Nephron (organoid): ENCODE data around the gene RPL37A.
A peak's percentile ranks its signal among the peaks of the same experiment; 100 is the strongest.

Source experiments
- H3K27ac Mint-ChIP-seq, 3 experiments: 2 replicates each; pipeline ENCODE4 v1.8.0; 2020; ENCODE audit warnings: mixed read lengths in 3 of 3, mild to moderate bottlenecking in 2 of 3, moderate library complexity in 1 of 3
- H3K27me3 Mint-ChIP-seq: 2 replicates; pipeline ENCODE4 v1.8.0; 2021; ENCODE audit warnings: low read depth, mild to moderate bottlenecking, moderate library complexity, mixed read lengths
- H3K36me3 Mint-ChIP-seq: 2 replicates; pipeline ENCODE4 v1.8.0; 2020; ENCODE audit warnings: low read depth, mixed read lengths
- H3K4me1 Mint-ChIP-seq: 2 replicates; pipeline ENCODE4 v1.8.0; 2020; ENCODE audit warnings: mixed read lengths
- H3K4me3 Mint-ChIP-seq, 3 experiments: 2 replicates each; pipeline ENCODE4 v1.8.0; 2020; ENCODE audit warnings: mild to moderate bottlenecking in 3 of 3, mixed read lengths in 3 of 3, moderate library complexity in 2 of 3
- H3K9me3 Mint-ChIP-seq: 2 replicates; pipeline ENCODE4 v1.8.0; 2020; ENCODE audit warnings: mixed read lengths
- TF ChIP-seq, protein P1 (sequence below), 3 experiments: fragments of 200-600 bp; sonication (generic); IDR thresholded peaks; one replicate each; pipeline ENCODE4 v1.5.0; 2021; ENCODE audit warnings: antibody characterized with exemption in 3 of 3; ENCODE audit not compliant: unreplicated experiment in 3 of 3

Gene RPL37A

DNA sequence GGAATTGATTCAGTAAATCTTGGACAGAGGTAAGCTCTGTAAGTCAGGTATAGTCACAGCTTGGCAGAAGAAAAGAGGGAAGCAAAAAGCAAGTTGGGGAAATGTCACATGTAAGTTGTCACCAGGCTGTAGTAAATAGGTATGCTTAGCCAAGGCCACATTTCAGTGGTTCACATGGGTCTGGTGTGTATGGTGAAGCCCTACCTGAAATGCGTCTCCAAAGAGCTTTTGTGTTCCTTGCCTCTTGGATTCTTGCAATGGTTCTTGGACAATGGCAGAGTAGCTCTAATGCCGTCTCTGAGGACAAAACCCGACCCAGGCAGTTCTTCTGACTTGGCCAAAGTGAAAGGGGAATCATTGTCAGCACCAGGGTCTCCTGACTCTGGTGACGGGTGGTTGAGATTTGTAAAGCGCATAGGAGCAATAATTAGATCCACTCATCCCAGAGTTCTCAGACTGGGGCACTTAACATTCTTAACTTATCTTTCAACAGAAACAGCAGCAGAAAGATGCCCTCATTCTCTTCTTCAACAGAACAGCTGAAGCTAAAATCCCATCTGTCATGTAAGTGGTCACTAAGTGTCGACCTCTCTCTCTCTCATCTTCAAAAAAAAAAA lies 34.4 kb upstream of the RPL37A start:
- H3K27me3 Mint-ChIP-seq, result no peaks in the 10 kb centered on the region
- no peak overlapping the region for H3K4me3 Mint-ChIP-seq
- TF ChIP-seq, protein P1, sequence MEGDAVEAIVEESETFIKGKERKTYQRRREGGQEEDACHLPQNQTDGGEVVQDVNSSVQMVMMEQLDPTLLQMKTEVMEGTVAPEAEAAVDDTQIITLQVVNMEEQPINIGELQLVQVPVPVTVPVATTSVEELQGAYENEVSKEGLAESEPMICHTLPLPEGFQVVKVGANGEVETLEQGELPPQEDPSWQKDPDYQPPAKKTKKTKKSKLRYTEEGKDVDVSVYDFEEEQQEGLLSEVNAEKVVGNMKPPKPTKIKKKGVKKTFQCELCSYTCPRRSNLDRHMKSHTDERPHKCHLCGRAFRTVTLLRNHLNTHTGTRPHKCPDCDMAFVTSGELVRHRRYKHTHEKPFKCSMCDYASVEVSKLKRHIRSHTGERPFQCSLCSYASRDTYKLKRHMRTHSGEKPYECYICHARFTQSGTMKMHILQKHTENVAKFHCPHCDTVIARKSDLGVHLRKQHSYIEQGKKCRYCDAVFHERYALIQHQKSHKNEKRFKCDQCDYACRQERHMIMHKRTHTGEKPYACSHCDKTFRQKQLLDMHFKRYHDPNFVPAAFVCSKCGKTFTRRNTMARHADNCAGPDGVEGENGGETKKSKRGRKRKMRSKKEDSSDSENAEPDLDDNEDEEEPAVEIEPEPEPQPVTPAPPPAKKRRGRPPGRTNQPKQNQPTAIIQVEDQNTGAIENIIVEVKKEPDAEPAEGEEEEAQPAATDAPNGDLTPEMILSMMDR (IDR thresholded peaks at IDR 0.05; ENCODE audit: unreplicated experiment in 3 of 3), result no peak
- peaks cover 11% of the 10 kb centered on the region for H3K4me1 Mint-ChIP-seq
- H3K9me3 Mint-ChIP-seq, result no peaks in the 10 kb centered on the region
- H3K36me3 Mint-ChIP-seq, result peaks cover 63% of the 10 kb centered on the region
- H3K27ac Mint-ChIP-seq, result no peak overlapping the region

DNA sequence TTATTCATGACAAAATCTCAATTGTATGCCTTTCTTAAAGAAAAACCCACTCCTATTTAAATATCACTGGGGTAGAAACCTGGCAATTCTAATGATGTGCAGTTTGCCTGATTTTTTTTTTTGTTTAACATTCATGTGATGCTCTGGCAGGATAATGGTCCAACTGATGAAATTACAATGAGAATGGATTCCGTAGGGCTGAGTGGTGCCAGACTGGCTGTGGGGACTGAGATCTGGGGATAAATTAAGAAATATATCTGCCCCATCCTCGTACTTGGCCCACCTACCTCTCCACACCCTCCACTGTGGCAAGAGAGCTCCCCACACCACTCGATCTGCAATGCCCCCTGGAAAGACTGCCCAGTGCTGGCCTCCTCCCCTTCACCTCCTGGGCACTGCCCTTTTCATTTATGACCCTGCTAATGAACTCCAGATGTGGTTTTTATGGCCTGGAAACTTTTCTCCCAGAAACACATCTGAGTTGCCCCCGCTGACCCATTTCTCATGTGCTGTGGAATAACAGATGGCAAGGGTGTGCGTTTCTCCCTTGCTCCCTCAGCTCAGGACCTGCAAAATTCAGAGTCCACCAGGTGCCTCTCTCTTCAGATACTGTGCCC lies 33.0 kb upstream of the RPL37A start:
- TF ChIP-seq, protein P1 (IDR thresholded peaks at IDR 0.05; ENCODE audit: unreplicated experiment in 3 of 3), result no peak
- H3K36me3 Mint-ChIP-seq, result peaks cover 68% of the 10 kb centered on the region
- no peaks in the 10 kb centered on the region for H3K9me3 Mint-ChIP-seq
- H3K27me3 Mint-ChIP-seq, result no peaks in the 10 kb centered on the region
- H3K27ac Mint-ChIP-seq, result no peak overlapping the region
- H3K4me1 Mint-ChIP-seq, result peaks cover 11% of the 10 kb centered on the region
- H3K4me3 Mint-ChIP-seq, result no peak overlapping the region

DNA sequence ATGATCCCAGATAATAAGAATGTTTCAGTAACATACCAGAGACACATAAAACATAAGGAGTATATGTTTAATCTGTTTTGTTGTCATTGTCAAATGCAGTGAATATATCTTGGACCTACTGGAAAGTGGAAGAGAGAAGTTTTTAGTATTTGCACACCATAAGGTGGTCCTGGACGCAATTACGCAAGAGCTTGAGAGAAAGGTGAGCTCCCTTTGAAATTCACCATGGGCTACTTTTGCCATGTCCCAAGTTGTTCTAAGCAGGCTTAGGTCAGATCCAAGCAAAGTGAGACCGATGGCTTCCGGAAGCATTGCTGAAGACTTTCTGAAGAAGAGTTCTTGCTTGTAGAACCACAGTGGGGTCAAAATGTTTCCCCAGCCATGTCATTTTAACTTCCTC lies 30.8 kb upstream of the RPL37A start:
- peaks cover 59% of the 10 kb centered on the region for H3K36me3 Mint-ChIP-seq
- no peaks in the 10 kb centered on the region for H3K9me3 Mint-ChIP-seq
- H3K4me1 Mint-ChIP-seq, result peaks cover 11% of the 10 kb centered on the region
- TF ChIP-seq, protein P1 (IDR thresholded peaks at IDR 0.05; ENCODE audit: unreplicated experiment in 3 of 3), result no peak
- no peak overlapping the region for H3K4me3 Mint-ChIP-seq
- peak overlapping the region; percentile 9 to 78 (median 15) for H3K27ac Mint-ChIP-seq
- no peaks in the 10 kb centered on the region for H3K27me3 Mint-ChIP-seq

DNA sequence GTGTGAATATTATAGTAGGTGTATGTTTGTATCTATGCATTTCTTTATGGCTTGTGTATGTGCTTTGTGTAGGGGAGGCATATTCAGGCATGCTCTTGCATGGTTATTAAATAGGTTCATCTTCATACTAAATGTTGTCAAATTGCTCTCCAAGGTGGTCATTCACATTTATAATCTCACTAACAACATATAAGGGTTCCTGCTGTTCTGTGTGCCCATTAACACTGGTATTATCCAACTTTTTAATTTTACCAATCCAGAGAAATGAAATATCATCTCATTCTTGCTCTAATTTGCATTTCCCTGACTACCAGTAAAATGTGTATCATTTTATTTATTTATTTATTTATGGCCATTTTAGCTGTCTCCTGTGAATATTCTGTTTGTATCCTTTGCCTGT lies 29.0 kb upstream of the RPL37A start:
- Mint-ChIP-seq H3K27ac (no peak overlapping the region), H3K9me3 (no peaks in the 10 kb centered on the region), H3K27me3 (no peaks in the 10 kb centered on the region), H3K4me3 (no peak overlapping the region), H3K36me3 (peaks cover 46% of the 10 kb centered on the region), H3K4me1 (peaks cover 11% of the 10 kb centered on the region)
- TF ChIP-seq, protein P1 (IDR thresholded peaks at IDR 0.05; ENCODE audit: unreplicated experiment in 3 of 3), result no peak

DNA sequence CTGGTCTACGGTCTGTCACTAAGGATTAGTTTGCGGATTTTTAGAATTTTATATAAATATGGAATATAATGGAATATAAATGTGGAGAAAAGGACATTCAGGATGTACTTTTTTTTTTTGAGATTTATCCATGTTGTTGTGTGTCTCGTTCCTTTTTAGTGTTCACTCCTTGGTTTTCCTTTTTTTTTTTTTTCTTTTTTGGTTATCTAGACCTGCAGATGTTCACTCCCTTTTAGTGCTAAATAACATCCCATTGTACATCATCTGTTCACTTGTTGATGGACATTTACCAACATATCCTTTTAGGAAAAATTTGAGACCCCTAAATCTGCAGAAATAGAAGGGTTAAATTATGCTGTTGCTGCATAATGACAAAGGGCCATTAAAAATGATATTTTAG lies 25.5 kb upstream of the RPL37A start:
- Mint-ChIP-seq H3K9me3 (no peaks in the 10 kb centered on the region), H3K4me1 (peaks cover 3% of the 10 kb centered on the region), H3K27ac (no peak overlapping the region), H3K27me3 (no peaks in the 10 kb centered on the region), H3K36me3 (peaks cover 46% of the 10 kb centered on the region), H3K4me3 (no peak overlapping the region)
- TF ChIP-seq, protein P1 (IDR thresholded peaks at IDR 0.05; ENCODE audit: unreplicated experiment in 3 of 3), result no peak
